Mucosa of descending colon (tissue), 3 donors: ENCODE data around the gene SPRR3. TPM values are rescaled to one million over a fixed set of nuclear protein-coding genes. Genes with fewer than 3 reads are reported as not detected.

Experiments
- ATAC-seq: fragments of 200-7000 bp; cut with Tn5 transposase; one replicate; pipeline ENCODE4 v1.9.1; 2020; ENCODE audit warnings: mild to moderate bottlenecking, moderate library complexity
- DNase-seq, 3 donors: peaks; one replicate each; pipeline ENCODE4 v3.0.0-alpha.2; 2020
- H3K36me3 ChIP-seq: fragments of 200-600 bp; one replicate; pipeline ENCODE4 v1.8.0; 2021; ENCODE audit warnings: low read depth, mild to moderate bottlenecking
- H3K4me1 ChIP-seq: fragments of 200-600 bp; one replicate; pipeline ENCODE4 v1.8.0; 2021; ENCODE audit warnings: low read depth, mild to moderate bottlenecking
- H3K4me3 ChIP-seq: fragments of 200-600 bp; one replicate; pipeline ENCODE4 v1.8.0; 2021; ENCODE audit warnings: mild to moderate bottlenecking
- H3K9me3 ChIP-seq: fragments of 200-600 bp; one replicate; pipeline ENCODE4 v1.8.0; 2021; ENCODE audit warnings: mild to moderate bottlenecking
- intact Hi-C, 2 donors: fragments of 100-400 bp; cut with DNase I in 1 of 2; cut with micrococcal nuclease in 1 of 2; formaldehyde crosslinking; loops; one replicate each; pipeline versions ENCODE4 v1.11.0 to v1.11.1; 2022; cut with DNase I, micrococcal nuclease
- total RNA-seq, 3 donors: library from RNA; stranded (reverse); fragmentation: NEBNext Ultra II Directional in 2 of 3; extraction: Animal tissue kit (Norgen Biotek cat#: 25700) in 2 of 3; gene quantifications; one replicate each; pipeline versions ENCODE4 v1.2.1 to v1.2.4, GENCODE V29; 2021 to 2023
- TF ChIP-seq, protein P1 (sequence below): fragments of 200-600 bp; IDR thresholded peaks from one replicate; pipeline ENCODE4 v1.8.0; 2022; ENCODE audit warnings: antibody characterized with exemption, mild to moderate bottlenecking
- donor health status: DM: no; HTN: no; CAD: no; lungs with moderate emphysema.
- donor health status: DM: no; HTN: no; CAD: no.
- donor health status: DM: no; HTN: yes; CAD: no.

SPRR3 gene
- total RNA-seq, 3 donors from 2014 or later = 0.93 TPM; not detected in 2

DNA sequence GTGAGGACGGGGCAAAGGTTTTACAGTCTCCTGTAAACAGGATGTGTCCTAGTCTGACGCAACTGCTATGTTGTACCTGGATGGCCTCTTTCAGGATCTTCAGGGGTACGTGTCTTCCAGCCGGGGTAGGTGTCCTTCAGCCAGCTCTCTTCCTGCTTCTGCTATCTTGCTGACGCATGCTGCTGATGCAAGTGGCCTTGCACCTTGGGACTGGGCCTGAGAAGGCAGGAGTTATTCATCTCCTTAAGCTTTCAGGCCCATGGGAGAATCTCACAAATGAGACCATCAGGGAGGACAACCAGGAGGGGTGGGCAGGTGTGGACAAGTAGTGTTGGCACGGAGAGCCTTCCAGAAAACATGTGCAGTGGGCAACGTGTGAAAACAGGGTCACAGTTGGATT is 21.6 kb downstream of the SPRR3 start:
- Histone ChIP-seq H3K36me3 (no peaks in the 10 kb centered on the region), H3K9me3 (no peaks in the 10 kb centered on the region), H3K4me3 (no peak overlapping the region), H3K4me1 (no peaks in the 10 kb centered on the region)
- DNase-seq (no peak), ATAC-seq (no peak)
- TF ChIP-seq, protein P1, sequence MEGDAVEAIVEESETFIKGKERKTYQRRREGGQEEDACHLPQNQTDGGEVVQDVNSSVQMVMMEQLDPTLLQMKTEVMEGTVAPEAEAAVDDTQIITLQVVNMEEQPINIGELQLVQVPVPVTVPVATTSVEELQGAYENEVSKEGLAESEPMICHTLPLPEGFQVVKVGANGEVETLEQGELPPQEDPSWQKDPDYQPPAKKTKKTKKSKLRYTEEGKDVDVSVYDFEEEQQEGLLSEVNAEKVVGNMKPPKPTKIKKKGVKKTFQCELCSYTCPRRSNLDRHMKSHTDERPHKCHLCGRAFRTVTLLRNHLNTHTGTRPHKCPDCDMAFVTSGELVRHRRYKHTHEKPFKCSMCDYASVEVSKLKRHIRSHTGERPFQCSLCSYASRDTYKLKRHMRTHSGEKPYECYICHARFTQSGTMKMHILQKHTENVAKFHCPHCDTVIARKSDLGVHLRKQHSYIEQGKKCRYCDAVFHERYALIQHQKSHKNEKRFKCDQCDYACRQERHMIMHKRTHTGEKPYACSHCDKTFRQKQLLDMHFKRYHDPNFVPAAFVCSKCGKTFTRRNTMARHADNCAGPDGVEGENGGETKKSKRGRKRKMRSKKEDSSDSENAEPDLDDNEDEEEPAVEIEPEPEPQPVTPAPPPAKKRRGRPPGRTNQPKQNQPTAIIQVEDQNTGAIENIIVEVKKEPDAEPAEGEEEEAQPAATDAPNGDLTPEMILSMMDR = no peak
- intact Hi-C loops = no loop called here

DNA sequence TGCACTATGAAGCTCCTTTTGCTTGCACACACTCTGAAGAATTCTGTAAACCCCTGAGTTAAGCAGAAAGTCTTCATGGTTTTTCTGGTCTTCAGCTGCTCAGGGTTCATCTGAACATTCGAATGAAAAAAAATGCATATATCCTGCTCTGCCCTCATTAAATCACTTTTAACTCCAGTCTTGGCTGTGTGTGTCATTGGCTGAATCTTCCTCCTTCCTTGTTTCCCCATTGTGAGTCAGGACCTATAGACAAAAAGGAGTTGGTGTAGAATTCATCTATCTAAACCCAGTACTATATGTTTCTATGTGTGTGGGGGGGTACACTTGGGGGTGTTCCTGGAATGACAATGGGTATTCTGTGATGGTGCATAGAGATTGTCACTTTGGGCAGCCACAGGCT is 22.9 kb downstream of the SPRR3 start:
- TF ChIP-seq, protein P1 = no peak

DNA sequence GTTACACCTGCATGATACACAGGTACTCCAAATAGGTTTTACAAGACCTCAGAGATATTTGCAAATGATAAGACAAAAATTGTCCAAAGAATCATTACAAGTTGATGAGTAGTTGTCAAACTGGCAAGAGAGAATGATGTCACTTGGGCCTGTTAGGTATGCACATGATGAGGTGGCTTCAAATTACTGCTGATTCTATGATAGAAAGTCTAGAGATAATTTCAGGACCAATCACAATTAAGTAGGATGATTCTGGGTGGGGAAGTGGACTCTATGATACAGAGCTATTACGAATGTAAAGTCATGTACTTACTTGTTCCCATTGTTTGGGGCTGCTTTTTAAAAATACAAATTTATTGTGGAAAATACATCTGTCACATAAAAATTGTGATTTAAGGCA is 24.2 kb downstream of the SPRR3 start:
- Histone ChIP-seq H3K4me3 (no peak overlapping the region), H3K9me3 (no peaks in the 10 kb centered on the region), H3K4me1 (no peaks in the 10 kb centered on the region), H3K36me3 (no peaks in the 10 kb centered on the region)
- TF ChIP-seq, protein P1 = no peak
- DNase-seq = no peak
- ATAC-seq = no peak
- intact Hi-C loops = no loop called here

More for the DNA sequence above, 22.9 kb downstream of the SPRR3 start:
- ATAC-seq = no peak
- no peaks in the 10 kb centered on the region for H3K9me3 ChIP-seq
- H3K4me3 ChIP-seq = no peak overlapping the region
- intact Hi-C loops = no loop called here
- no peaks in the 10 kb centered on the region for H3K4me1 ChIP-seq
- DNase-seq = no peak
- H3K36me3 ChIP-seq = no peaks in the 10 kb centered on the region

DNA sequence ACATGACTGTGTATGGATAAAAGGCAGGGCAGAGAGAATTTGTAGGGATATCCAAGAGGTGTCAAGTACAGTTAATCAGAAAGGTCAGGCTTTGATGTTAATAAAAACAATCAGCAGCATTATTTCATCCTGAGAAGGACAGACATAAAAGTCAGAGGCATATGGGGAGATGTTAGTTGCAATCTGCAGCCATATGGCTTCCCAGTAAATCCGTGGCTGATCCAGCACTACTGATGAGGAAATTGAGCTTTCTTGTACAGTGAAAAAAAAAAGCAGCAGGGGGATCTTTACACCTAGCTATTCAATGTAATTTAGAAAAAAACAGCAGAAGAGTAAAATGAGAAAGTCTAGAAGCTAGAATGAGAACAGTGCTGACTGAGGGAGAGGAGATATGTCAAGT is 27.2 kb downstream of the SPRR3 start:
- Histone ChIP-seq H3K36me3 (no peaks in the 10 kb centered on the region), H3K4me1 (no peaks in the 10 kb centered on the region), H3K9me3 (no peaks in the 10 kb centered on the region), H3K4me3 (no peak overlapping the region)
- TF ChIP-seq, protein P1 = no peak
- intact Hi-C loops = no loop called here
- no peak for DNase-seq
- no peak for ATAC-seq

DNA sequence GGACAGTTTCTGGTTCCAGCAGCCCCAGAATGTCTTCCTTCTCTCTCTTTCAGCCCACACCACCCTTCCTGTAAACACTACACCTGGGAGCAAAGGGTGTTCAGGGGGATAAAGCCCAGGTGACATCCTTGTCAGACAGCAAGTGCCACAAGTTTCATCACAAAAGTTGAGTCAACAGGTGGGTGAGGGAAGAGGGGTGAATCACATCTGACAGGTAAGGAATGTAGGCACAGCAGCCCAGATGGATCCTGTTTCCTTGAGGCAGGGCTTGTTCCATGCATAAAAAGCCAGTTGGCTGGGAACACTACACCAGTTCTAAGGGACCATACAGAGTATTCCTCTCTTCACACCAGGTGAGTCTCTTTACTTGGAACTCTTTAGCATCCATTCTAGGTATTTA is 29.3 kb downstream of the SPRR3 start, which contains the start of gene SPRR1B:
Gene SPRR1B (plus strand): TSS at position 309 of the 400 bp plus-strand sequence. CDS start 1,143 bp downstream, outside the sequence.
- intact Hi-C loops = no loop called here
- DNase-seq = no peak
- TF ChIP-seq, protein P1 = no peak
- Histone ChIP-seq H3K9me3 (no peaks in the 10 kb centered on the region), H3K4me3 (no peak within 1 kb of the TSS), H3K36me3 (no peaks in the 10 kb centered on the region), H3K4me1 (no peaks in the 10 kb centered on the region)
- ATAC-seq = no peak

DNA sequence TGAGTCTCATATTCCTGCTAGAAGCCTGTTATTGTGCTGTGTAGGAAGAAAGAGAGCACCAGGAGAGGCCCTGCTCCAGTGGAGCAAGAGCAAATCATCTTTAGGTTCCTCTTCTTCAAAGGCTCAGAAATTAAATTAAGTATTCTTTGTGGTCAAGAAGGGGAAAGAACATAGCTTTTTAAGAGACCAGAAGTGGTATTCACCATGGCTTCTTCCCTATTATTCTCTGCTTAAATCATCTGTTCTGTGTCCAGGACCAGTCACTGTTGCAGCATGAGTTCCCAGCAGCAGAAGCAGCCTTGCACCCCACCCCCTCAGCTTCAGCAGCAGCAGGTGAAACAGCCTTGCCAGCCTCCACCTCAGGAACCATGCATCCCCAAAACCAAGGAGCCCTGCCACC is 30.5 kb downstream of the SPRR3 start:
- no peak for DNase-seq
- Histone ChIP-seq H3K4me1 (no peaks in the 10 kb centered on the region), H3K9me3 (no peaks in the 10 kb centered on the region), H3K4me3 (no peak overlapping the region), H3K36me3 (no peaks in the 10 kb centered on the region)
- no peak for ATAC-seq
- TF ChIP-seq, protein P1 = no peak
- intact Hi-C loops = no loop called here
